Effector memory CD4-positive, alpha-beta T cell (primary cell): Measurements from ENCODE around the gene HRCT1.

Source experiments
- DNase-seq, 3 donors: peaks; one replicate each; pipeline ENCODE4 v3.0.0-alpha.2; 2020
- H3K27ac ChIP-seq: 2 replicates; pipeline ENCODE4 v1.7.0; 2013; ENCODE audit warnings: mild to moderate bottlenecking, low read length, moderate library complexity; ENCODE audit not compliant: insufficient read depth, poor library complexity, severe bottlenecking
- H3K27me3 ChIP-seq: replicated peaks from 2 replicates; pipeline ENCODE4 v1.7.0; 2013; ENCODE audit warnings: mild to moderate bottlenecking, low read length; ENCODE audit not compliant: insufficient read depth, control insufficient read depth, poor library complexity, severe bottlenecking
- H3K36me3 ChIP-seq: 2 replicates; pipeline ENCODE4 v1.7.0; 2013; ENCODE audit warnings: mild to moderate bottlenecking, low read length, moderate library complexity; ENCODE audit not compliant: control insufficient read depth, insufficient read depth
- H3K4me1 ChIP-seq: 2 replicates; pipeline ENCODE4 v1.7.0; 2013; ENCODE audit warnings: low read length, mild to moderate bottlenecking; ENCODE audit not compliant: control insufficient read depth, insufficient read depth, poor library complexity, severe bottlenecking
- H3K4me3 ChIP-seq: 2 replicates; pipeline ENCODE4 v1.7.0; 2013; ENCODE audit warnings: low read length, low read depth, mild to moderate bottlenecking; ENCODE audit not compliant: insufficient read depth, poor library complexity, severe bottlenecking
- H3K9me3 ChIP-seq: 2 replicates; pipeline ENCODE4 v1.7.0; 2013; ENCODE audit warnings: mild to moderate bottlenecking, low read length, moderate library complexity; ENCODE audit not compliant: control insufficient read depth

The HRCT1 gene

DNA sequence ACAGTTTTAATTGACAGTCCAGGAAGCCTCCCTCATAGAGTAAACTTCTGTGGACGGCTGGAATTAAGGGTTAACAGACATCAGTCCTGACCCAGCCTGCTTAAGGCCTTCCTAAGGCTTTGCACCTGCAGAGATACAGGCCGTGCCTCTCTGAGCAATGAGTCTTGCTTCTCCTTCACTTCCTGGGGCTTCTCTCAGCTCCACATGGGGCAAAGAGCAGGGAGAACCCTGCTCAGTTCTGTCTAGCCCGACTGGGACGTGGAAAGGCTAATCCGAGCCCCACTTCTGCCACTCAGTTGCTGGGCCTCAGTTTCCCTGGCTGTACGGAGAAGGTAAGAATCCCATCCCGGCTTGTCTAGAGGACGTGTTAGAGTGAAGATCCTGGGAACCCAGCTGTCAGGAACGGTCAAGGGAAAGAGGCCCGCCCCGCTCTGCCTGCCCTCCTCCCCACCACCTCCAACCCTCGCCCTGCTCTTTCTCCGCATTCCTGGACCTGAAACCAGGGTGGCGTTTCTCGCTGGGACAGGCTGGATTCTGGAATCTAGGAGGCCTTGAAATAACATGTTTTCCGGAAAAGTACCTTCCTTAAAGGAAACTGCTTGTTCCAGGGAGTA, 9.8 kb downstream of the HRCT1 start:
- Histone ChIP-seq H3K4me3 (no peak overlapping the region), H3K27ac (no peak overlapping the region), H3K4me1 (peaks cover 9% of the 10 kb centered on the region), H3K27me3 (no peaks in the 10 kb centered on the region), H3K9me3 (no peaks in the 10 kb centered on the region), H3K36me3 (no peaks in the 10 kb centered on the region)
- no peak for DNase-seq

DNA sequence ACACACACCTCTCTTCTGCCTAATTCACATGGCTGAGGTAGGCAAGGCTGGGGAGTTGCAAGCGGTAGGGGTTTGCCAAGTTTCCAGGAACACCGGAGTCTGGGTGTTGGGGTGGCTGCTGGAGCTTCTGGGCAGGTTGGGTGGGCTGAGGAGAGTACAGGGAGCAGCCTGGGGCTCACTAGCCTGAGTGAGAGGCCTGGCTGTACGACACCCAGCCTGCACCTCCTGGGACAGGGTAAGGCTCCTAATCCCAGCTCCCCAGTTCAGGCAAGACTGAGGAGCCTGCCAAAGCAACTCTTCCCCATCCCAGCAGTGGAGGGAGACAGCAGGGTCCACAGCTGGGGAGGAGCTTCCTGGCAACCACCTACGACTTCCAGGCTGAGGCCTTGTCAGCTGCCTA, 11.3 kb downstream of the HRCT1 start:
- H3K36me3 ChIP-seq = no peaks in the 10 kb centered on the region
- no peak for DNase-seq
- no peak overlapping the region for H3K4me3 ChIP-seq
- no peak overlapping the region for H3K27ac ChIP-seq
- H3K27me3 ChIP-seq = no peaks in the 10 kb centered on the region
- no peaks in the 10 kb centered on the region for H3K9me3 ChIP-seq
- H3K4me1 ChIP-seq = no peaks in the 10 kb centered on the region

DNA sequence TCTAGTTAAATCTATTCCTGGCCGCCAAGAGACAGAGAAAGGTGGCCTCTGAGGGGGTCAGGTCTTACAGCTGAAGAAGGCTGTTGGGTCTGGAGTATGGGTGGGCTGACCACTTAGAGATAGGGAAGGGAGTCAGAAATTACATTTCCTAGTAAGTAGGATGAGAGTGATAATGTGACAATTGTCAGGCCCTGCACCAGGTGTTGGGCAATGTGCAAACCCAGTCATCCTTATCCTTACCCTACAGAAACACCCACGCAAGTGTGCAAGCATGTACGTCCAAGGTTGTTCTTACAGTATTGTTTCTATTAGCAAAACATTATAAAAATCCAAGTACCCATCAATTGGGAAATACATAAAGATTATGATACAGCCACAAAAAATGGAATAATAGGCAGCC, 12.8 kb downstream of the HRCT1 start:
- Histone ChIP-seq H3K4me1 (no peaks in the 10 kb centered on the region), H3K9me3 (no peaks in the 10 kb centered on the region), H3K27ac (no peak overlapping the region), H3K36me3 (no peaks in the 10 kb centered on the region), H3K27me3 (no peaks in the 10 kb centered on the region), H3K4me3 (no peak overlapping the region)
- DNase-seq = no peak

DNA sequence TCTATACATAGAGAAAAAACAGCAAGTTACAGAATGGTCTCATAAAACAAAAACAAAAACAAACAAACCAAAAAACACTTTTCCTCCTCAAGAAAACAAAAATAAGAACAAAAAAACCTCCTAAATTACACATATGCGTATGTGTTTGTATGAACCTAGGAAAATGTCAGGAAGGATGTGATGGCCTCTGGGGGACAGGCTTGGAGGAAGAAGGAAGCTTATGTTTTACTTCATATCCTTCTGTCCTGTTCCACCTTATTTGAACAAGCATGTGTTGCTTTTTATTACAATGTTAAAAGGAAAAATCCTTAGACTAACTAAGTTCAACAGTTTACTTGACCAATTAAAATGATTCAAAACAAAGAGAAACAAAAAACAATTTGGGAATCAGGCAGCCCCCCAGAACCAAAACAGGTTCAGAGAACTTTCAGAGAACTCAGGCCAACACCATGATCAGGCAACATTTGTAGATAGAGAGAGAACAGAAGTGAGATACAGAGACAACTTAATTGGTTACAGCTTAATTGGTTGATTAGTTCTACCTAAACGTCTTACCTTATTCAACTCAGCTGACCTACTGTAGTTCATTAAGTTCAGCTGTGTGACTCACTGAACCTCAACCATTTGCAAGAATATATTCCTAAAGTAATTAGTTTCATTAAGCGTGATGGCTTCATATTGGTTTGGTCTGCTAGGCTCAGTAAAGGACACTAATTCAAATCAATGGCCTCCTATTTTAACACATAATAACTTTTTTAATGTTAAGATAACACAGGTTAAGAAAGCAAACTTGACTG, 13.4 kb downstream of the HRCT1 start:
- DNase-seq = no peak
- Histone ChIP-seq H3K4me3 (no peak overlapping the region), H3K9me3 (no peaks in the 10 kb centered on the region), H3K4me1 (no peaks in the 10 kb centered on the region), H3K36me3 (no peaks in the 10 kb centered on the region), H3K27me3 (no peaks in the 10 kb centered on the region), H3K27ac (no peak overlapping the region)

DNA sequence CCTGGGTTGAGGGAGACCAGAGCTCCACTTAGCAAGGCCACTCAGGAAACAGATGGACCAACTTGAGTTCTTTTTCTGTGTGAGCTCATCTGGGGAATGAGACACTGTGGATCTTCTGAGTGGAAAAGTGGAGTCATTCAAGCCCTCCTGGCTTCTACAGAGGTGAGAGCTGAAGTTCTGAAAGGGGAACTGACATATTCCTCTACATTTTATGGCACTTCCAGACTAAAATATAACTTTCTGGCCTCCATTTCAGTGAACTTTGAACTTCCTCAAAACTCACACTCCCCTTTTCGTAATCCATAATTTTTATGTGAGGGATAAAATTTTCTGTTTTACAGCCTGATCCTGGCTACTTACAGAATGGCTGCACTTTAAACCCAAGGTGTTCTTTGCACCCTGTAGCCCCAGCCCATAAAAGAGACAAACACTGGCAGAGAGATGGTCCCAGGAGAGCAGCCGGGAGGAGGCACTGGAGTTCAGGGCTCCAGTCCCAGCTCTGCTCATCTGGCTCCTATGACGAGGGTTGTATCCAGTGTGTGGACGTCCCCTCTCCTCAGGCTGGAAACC, 14.1 kb downstream of the HRCT1 start:
- Histone ChIP-seq H3K4me3 (no peak overlapping the region), H3K9me3 (no peaks in the 10 kb centered on the region), H3K27me3 (no peaks in the 10 kb centered on the region), H3K36me3 (no peaks in the 10 kb centered on the region), H3K27ac (no peak overlapping the region), H3K4me1 (no peaks in the 10 kb centered on the region)
- no peak for DNase-seq

DNA sequence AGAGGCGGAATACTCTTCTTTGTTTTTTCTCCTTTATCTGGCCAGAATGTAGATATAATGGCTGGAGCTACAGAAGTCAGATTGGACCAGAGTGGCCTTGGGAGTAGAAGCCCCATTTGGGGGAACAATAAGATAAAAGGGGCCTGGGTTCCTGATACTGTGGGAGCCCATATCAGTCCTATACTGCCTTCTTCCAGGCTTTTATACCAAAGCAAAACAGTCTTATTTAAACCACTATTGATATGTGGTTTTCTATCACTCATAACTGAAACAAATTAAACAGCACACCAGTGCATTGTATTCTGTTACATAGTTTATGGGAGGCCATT, 17.6 kb downstream of the HRCT1 start:
- no peaks in the 10 kb centered on the region for H3K36me3 ChIP-seq
- no peak for DNase-seq
- no peak overlapping the region for H3K4me3 ChIP-seq
- no peaks in the 10 kb centered on the region for H3K4me1 ChIP-seq
- H3K9me3 ChIP-seq = no peaks in the 10 kb centered on the region
- no peaks in the 10 kb centered on the region for H3K27me3 ChIP-seq
- no peak overlapping the region for H3K27ac ChIP-seq

DNA sequence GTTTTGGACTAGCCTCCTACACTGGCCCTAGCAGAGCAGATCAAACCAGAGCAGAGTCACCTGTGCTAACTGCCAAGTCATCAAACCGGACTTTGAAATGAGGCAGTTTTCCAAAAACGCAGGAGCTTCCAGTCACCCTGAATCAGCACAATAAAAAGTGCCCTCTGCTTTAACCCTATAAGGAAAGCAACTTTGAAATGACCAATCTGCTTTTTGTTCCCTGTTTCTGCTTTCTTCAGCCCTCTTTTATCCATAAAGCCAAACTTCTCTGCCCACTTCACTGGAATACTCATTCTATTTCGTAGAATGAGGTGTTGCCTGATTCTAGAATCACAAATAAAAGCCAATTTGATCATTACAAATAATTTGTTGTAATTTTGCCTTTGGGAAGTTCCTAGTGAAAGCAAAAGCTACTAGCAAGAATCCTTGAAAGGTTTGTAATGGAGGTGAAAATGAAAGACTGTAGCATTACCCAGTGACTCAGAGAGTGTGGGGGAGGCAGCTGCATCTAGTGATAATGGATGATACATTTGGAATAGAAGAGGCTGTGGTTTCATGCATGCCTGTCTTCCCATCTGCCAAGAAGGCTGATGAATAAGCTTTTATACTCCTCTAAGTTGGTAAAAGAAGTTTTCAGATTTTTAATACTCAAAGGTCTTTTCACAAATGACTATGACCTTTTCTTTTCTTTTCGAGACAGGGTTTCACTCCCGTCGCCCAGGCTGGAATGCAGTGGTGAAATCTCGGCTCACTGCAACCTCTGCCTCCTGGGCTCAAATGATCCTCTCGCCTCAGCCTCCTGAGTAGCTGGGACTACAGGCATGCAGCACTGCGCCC, 18.1 kb downstream of the HRCT1 start:
- Histone ChIP-seq H3K4me3 (no peak overlapping the region), H3K4me1 (no peaks in the 10 kb centered on the region), H3K27me3 (no peaks in the 10 kb centered on the region), H3K27ac (no peak overlapping the region), H3K36me3 (no peaks in the 10 kb centered on the region), H3K9me3 (no peaks in the 10 kb centered on the region)
- no peak for DNase-seq

DNA sequence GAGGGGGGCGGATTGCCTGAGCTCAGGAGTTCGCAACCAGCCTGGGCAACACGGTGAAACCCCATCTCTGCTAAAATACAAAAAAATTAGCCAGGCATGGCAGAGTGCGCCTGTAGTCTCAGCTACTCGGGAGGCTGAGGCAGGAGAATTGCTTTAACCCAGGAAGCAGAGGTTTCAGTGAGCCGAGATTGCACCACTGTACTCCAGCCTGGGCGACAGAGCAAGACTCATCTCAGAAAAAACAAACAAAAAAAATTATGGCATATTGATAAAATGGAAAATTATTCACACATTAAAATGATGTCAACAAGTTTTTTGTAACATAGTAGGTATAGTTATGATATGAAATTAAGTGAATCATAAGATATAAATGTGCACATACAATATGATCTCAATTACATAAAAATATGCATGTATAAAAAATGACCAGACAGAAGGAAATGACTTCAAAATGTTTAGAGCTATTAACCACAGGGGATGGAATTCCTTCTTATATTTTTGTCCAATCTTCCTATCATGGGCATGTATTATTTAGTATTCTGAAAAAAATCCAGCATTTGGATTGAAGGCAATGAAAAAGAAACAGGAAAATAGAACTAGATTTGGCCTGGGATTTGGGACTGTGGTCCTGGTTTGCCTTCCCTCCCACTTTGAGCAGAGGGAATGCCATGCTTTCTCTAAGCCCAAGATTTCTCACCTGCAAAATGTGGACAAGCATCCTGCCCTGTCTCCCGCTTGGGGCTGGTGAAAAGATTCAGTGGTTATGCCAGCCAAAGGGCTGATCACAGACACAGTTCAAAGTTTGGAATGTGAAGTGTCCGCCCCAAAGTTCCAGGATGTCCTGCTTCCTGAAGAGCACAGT, 22.8 kb downstream of the HRCT1 start:
- H3K27me3 ChIP-seq = no peaks in the 10 kb centered on the region
- H3K4me1 ChIP-seq = no peaks in the 10 kb centered on the region
- DNase-seq = no peak
- no peak overlapping the region for H3K4me3 ChIP-seq
- no peaks in the 10 kb centered on the region for H3K9me3 ChIP-seq
- H3K27ac ChIP-seq = no peak overlapping the region
- no peaks in the 10 kb centered on the region for H3K36me3 ChIP-seq

DNA sequence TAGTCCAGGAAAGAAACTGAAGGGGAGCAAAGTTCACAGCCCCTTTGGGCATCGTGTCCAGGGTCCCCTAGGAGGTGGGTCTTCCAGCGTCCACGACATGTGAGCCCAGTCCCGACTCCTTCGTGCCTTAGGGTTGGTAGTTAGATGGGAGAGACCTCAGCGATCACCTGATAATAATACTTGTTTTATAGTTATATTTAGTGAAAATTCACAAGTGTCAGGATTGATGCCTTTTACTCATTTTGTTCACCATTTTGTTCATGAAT, 23.4 kb downstream of the HRCT1 start:
- Histone ChIP-seq H3K27ac (no peak overlapping the region), H3K4me3 (no peak overlapping the region), H3K4me1 (no peaks in the 10 kb centered on the region), H3K27me3 (no peaks in the 10 kb centered on the region), H3K9me3 (no peaks in the 10 kb centered on the region), H3K36me3 (no peaks in the 10 kb centered on the region)
- DNase-seq = no peak
